Measurements from ENCODE around the gene URI1. TPM values are rescaled to one million over a fixed set of nuclear protein-coding genes. Genes with fewer than 3 reads are reported as not detected.

URI1 gene
- total RNA-seq, 4 donors from 2014 or later, result 28.1 to 146 (median 48.0) TPM

GRCh38 chr19:30056580-30056979 lies 114.5 kb downstream of the URI1 start:
- no peak overlapping the region for H3K4me3 ChIP-seq
- H3K36me3 ChIP-seq, result no peaks in the 10 kb centered on the region
- H3K27ac ChIP-seq, result no peak overlapping the region
- WGBS, 2 donors (ENCODE audit: low coverage in 1 of 2), result 80 to 87% methylated on average over 2 of the region's 2 CpGs
- DNase-seq, result no peak
- in situ Hi-C loops (cut with MboI; ENCODE audit: low pct_ligation_motif_present in 1 of 4, low pct_unique_long_range_greater_than_20kb in 1 of 4, low sequenced_read_pairs in 3 of 4), result no loop called here
- H3K27me3 ChIP-seq, result peaks cover 8% of the 10 kb centered on the region
- intact Hi-C loops (cut with DNase I; ENCODE audit: low total_unique reads), result no loop called here
- no peaks in the 10 kb centered on the region for H3K4me1 ChIP-seq
- no peaks in the 10 kb centered on the region for H3K9me3 ChIP-seq
- TF ChIP-seq POLR2A (IDR thresholded peaks at IDR 0.05) (no peak), POLR2AphosphoS5 (IDR thresholded peaks at IDR 0.05) (no peak), CTCF (IDR thresholded peaks at IDR 0.05) (no peak), EP300 (IDR thresholded peaks at IDR 0.05; ENCODE audit: low read depth) (no peak)

- no peaks in the 10 kb centered on the region for H3K4me1 ChIP-seq
- WGBS, 2 donors (ENCODE audit: low coverage in 1 of 2), result 80 to 89% methylated on average over 17 to 27 of the region's 27 CpGs
- no peak overlapping the region for H3K4me3 ChIP-seq
- DNase-seq, result no peak
- intact Hi-C loops (cut with DNase I; ENCODE audit: low total_unique reads), result no loop called here
- no peaks in the 10 kb centered on the region for H3K9me3 ChIP-seq
- H3K36me3 ChIP-seq, result no peaks in the 10 kb centered on the region
- no peak overlapping the region for H3K27ac ChIP-seq
- no peak for TF ChIP-seq EP300 (IDR thresholded peaks at IDR 0.05; ENCODE audit: low read depth)
- TF ChIP-seq CTCF (IDR thresholded peaks at IDR 0.05), result no peak
- TF ChIP-seq POLR2A (IDR thresholded peaks at IDR 0.05), result no peak
- TF ChIP-seq POLR2AphosphoS5 (IDR thresholded peaks at IDR 0.05), result no peak
- in situ Hi-C loops (cut with MboI; ENCODE audit: low pct_ligation_motif_present in 1 of 4, low pct_unique_long_range_greater_than_20kb in 1 of 4, low sequenced_read_pairs in 3 of 4), result no loop called here
- H3K27me3 ChIP-seq, result peaks cover 23% of the 10 kb centered on the region
Observed at GRCh38 chr19:30059741-30060457, 117.9 kb downstream of the URI1 start.

- WGBS, 2 donors (ENCODE audit: low coverage in 1 of 2), result 52 to 59% methylated on average over 7 to 13 of the region's 13 CpGs
- intact Hi-C loops (cut with DNase I; ENCODE audit: low total_unique reads) (no loop called here), in situ Hi-C loops (cut with MboI; ENCODE audit: low pct_ligation_motif_present in 1 of 4, low pct_unique_long_range_greater_than_20kb in 1 of 4, low sequenced_read_pairs in 3 of 4) (no loop called here)
- Histone ChIP-seq H3K36me3 (no peaks in the 10 kb centered on the region), H3K9me3 (no peaks in the 10 kb centered on the region), H3K4me3 (no peak overlapping the region), H3K27me3 (peaks cover 23% of the 10 kb centered on the region), H3K4me1 (no peaks in the 10 kb centered on the region), H3K27ac (no peak overlapping the region)
- DNase-seq, result no peak
- TF ChIP-seq CTCF (IDR thresholded peaks at IDR 0.05) (no peak), EP300 (IDR thresholded peaks at IDR 0.05; ENCODE audit: low read depth) (no peak)
Observed at GRCh38 chr19:30060531-30061222, 118.6 kb downstream of the URI1 start.

- no peak for TF ChIP-seq POLR2AphosphoS5 (IDR thresholded peaks at IDR 0.05)
- TF ChIP-seq CTCF (IDR thresholded peaks at IDR 0.05), result no peak
- no peak for TF ChIP-seq EP300 (IDR thresholded peaks at IDR 0.05; ENCODE audit: low read depth)
- TF ChIP-seq POLR2A (IDR thresholded peaks at IDR 0.05), result no peak
- Histone ChIP-seq H3K27ac (no peak overlapping the region), H3K36me3 (no peaks in the 10 kb centered on the region), H3K4me1 (no peaks in the 10 kb centered on the region), H3K4me3 (no peak overlapping the region), H3K9me3 (no peaks in the 10 kb centered on the region), H3K27me3 (peaks cover 23% of the 10 kb centered on the region)
- no peak for DNase-seq
- in situ Hi-C loops (cut with MboI; ENCODE audit: low pct_ligation_motif_present in 1 of 4, low pct_unique_long_range_greater_than_20kb in 1 of 4, low sequenced_read_pairs in 3 of 4) (no loop called here), intact Hi-C loops (cut with DNase I; ENCODE audit: low total_unique reads) (no loop called here)
- WGBS, 2 donors (ENCODE audit: low coverage in 1 of 2), result 63 to 65% methylated on average over 21 to 26 of the region's 26 CpGs
Observed at GRCh38 chr19:30061223-30062064, 119.4 kb downstream of the URI1 start.
